Smooth muscle cell (in vitro differentiated cells): ENCODE data around the gene DDX54. TPM values are rescaled to one million over a fixed set of nuclear protein-coding genes. Genes with fewer than 3 reads are reported as not detected.
A peak's percentile ranks its signal among the peaks of the same experiment; 100 is the strongest.

Experiments used
- DNase-seq: peaks from one replicate; lab custom pipeline; 2025; ENCODE audit not compliant: unreplicated experiment; lab: John Stamatoyannopoulos, UW
- H2AFZ ChIP-seq: fragments of 200-600 bp; sonication (generic); 2 replicates; pipeline ENCODE4 v1.6.0; 2016; ENCODE audit warnings: antibody characterized with exemption, low read depth, mild to moderate bottlenecking
- H3F3A ChIP-seq: fragments of 200-600 bp; sonication (generic); 2 replicates; pipeline ENCODE4 v1.6.0; 2017; ENCODE audit warnings: antibody characterized with exemption, low read depth
- H3K27ac ChIP-seq: fragments of 200-600 bp; sonication (generic); 2 replicates; pipeline ENCODE4 v1.5.1; 2016; ENCODE audit warnings: low read depth, mild to moderate bottlenecking
- H3K27me3 ChIP-seq: fragments of 200-600 bp; sonication (generic); 2 replicates; pipeline ENCODE4 v1.6.1; 2016; ENCODE audit warnings: low read depth, mild to moderate bottlenecking
- H3K36me3 ChIP-seq: fragments of 200-600 bp; sonication (generic); 2 replicates; pipeline ENCODE4 v1.5.1; 2016; ENCODE audit warnings: low read depth
- H3K4me1 ChIP-seq: fragments of 200-600 bp; sonication (generic); 2 replicates; pipeline ENCODE4 v1.5.1; 2016; ENCODE audit warnings: low read depth
- H3K4me2 ChIP-seq: fragments of 200-600 bp; sonication (generic); 2 replicates; pipeline ENCODE4 v1.6.0; 2016; ENCODE audit warnings: mild to moderate bottlenecking
- H3K4me3 ChIP-seq: fragments of 200-600 bp; sonication (generic); 2 replicates; pipeline ENCODE4 v1.5.1; 2016; ENCODE audit warnings: mild to moderate bottlenecking
- H3K79me2 ChIP-seq: fragments of 200-600 bp; sonication (generic); 2 replicates; pipeline ENCODE4 v1.6.0; 2016; ENCODE audit warnings: low read depth, mild to moderate bottlenecking
- H3K9ac ChIP-seq: fragments of 200-600 bp; sonication (generic); 2 replicates; pipeline ENCODE4 v1.6.0; 2016; ENCODE audit warnings: low read depth
- H3K9me3 ChIP-seq: fragments of 200-600 bp; sonication (generic); replicated peaks from 2 replicates; pipeline ENCODE4 v1.5.1; 2016; ENCODE audit warnings: low read depth
- H4K20me1 ChIP-seq: fragments of 200-600 bp; sonication (generic); 2 replicates; pipeline ENCODE4 v1.6.0; 2016; ENCODE audit warnings: low read depth
- WGBS: methylation state at CpG from one replicate; pipeline ENCODE4 v1.1.7; 2016; ENCODE audit warnings: low lambda C conversion rate; 5-methylcytosine and 5-hydroxymethylcytosine counted together
- polyA plus RNA-seq: library from polyadenylated mRNA; unstranded; fragments of >200 nt; fragmentation: Nextera tagmentation; extraction: Ambion mirVana; gene quantifications from 2 replicates; pipeline ENCODE4 v1.2.1, GENCODE V29; 2016
- total RNA-seq: library from RNA; depleted of rRNA; stranded (reverse); fragments of >200 nt; gene quantifications from 2 replicates; pipeline ENCODE4 v1.2.3, GENCODE V29; 2014
- TF ChIP-seq, protein P1 (sequence below): fragments of 200-600 bp; sonication (generic); IDR thresholded peaks from 2 replicates; pipeline ENCODE4 v1.5.1; 2017; ENCODE audit warnings: borderline replicate concordance, mild to moderate bottlenecking, antibody characterized with exemption; ENCODE audit not compliant: insufficient read depth, poor library complexity, severe bottlenecking

Gene DDX54
- total and polyA plus RNA-seq, 2 experiments from 2014 or later = 19.3 to 28.3 TPM

DNA sequence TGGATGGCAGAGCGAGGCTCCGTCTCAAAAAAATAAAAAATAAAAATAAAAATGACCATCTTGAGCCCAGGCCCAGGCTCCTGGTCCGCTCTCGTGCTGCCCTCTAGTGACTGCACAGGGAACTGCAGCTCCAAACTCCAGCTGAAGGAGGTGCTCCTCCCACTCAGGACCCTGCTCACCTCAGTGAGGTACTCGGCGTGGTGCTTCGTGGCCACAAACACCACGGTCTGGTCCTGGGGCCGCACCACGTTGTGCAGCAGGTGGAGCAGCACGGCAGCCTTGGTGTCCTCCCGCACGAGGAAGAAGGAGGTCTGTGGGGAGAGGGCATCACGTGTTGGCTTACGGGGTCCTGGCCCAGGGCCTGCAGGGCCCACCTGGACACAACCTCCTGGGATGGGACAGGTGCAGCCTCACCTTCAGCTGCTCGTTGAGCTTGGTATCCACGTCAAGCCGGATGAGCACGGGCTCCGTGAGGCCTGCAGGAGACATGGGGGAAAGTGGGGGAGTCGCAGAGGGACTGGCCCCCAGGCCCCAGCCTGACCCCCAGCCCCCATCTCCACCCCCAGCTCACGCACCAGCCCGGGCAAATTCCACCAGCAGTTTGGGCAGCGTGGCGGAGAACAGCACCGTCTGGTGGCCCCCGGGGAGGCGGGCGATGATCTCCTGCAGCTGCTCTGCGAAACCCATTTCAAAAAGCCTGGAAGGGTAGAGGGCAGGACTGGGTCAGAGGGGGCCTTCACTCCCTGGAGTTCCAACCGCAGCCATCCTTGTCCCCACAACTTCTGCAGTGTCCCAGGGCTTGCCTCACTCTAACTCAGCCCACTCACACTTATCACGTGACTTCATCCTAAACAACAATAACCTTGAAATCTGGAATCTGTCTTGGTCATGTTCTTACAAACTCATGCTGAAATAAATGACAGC lies 10.6 kb downstream of the DDX54 start:
- Histone ChIP-seq H3K4me3 (no peak overlapping the region), H2AFZ (no peak overlapping the region), H3K4me2 (no peak overlapping the region), H3K9me3 (no peaks in the 10 kb centered on the region), H3K9ac (no peak overlapping the region), H3K4me1 (no peaks in the 10 kb centered on the region), H3K79me2 (no peaks in the 10 kb centered on the region), H3K36me3 (peaks cover 20% of the 10 kb centered on the region), H3K27ac (no peak overlapping the region), H3F3A (no peaks in the 10 kb centered on the region), H4K20me1 (peaks cover 6% of the 10 kb centered on the region), H3K27me3 (no peaks in the 10 kb centered on the region)
- TF ChIP-seq, protein P1, sequence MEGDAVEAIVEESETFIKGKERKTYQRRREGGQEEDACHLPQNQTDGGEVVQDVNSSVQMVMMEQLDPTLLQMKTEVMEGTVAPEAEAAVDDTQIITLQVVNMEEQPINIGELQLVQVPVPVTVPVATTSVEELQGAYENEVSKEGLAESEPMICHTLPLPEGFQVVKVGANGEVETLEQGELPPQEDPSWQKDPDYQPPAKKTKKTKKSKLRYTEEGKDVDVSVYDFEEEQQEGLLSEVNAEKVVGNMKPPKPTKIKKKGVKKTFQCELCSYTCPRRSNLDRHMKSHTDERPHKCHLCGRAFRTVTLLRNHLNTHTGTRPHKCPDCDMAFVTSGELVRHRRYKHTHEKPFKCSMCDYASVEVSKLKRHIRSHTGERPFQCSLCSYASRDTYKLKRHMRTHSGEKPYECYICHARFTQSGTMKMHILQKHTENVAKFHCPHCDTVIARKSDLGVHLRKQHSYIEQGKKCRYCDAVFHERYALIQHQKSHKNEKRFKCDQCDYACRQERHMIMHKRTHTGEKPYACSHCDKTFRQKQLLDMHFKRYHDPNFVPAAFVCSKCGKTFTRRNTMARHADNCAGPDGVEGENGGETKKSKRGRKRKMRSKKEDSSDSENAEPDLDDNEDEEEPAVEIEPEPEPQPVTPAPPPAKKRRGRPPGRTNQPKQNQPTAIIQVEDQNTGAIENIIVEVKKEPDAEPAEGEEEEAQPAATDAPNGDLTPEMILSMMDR = peak; percentile 98
- WGBS = 74% methylated on average over 32 of the region's 32 CpGs
- DNase-seq = peak; percentile 56

DNA sequence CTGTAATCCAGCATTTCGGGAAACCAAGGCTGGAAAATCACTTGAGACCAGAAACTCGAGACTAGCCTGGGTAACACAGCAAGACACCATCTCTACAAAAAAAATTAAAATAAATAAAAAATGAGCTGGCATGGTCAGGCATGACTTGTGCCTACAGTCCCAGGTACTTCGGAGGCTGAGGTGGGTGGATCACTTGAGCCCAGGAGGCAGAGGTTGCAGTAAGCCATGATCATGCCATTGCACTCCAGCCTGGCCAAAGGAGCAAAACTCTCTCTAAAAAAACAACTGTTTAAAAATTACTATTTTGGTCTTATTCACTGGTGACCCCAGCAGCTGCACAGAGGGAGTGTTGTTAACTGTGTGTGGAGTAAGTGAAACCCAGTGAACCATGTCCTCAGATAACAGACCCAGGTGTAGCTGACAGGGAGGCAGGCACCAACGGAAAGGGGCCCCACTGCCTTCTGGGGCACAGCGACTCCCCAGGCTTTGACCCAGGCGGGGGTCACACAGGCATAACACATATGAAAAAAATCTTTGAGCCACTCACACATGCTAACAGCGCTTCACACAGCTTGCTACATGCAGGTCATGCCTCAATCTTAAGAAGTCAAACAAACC lies 12.1 kb downstream of the DDX54 start:
- no peaks in the 10 kb centered on the region for H3K9me3 ChIP-seq
- H3K27ac ChIP-seq = no peak overlapping the region
- H2AFZ ChIP-seq = no peak overlapping the region
- no peaks in the 10 kb centered on the region for H3K27me3 ChIP-seq
- H4K20me1 ChIP-seq = peaks cover 6% of the 10 kb centered on the region
- H3K4me2 ChIP-seq = no peak overlapping the region
- no peak overlapping the region for H3K9ac ChIP-seq
- no peak overlapping the region for H3K4me3 ChIP-seq
- no peaks in the 10 kb centered on the region for H3F3A ChIP-seq
- no peaks in the 10 kb centered on the region for H3K79me2 ChIP-seq
- H3K4me1 ChIP-seq = no peaks in the 10 kb centered on the region
- no peak for DNase-seq
- TF ChIP-seq, protein P1 = no peak
- peaks cover 17% of the 10 kb centered on the region for H3K36me3 ChIP-seq
- 93% methylated on average over 7 of the region's 7 CpGs for WGBS

DNA sequence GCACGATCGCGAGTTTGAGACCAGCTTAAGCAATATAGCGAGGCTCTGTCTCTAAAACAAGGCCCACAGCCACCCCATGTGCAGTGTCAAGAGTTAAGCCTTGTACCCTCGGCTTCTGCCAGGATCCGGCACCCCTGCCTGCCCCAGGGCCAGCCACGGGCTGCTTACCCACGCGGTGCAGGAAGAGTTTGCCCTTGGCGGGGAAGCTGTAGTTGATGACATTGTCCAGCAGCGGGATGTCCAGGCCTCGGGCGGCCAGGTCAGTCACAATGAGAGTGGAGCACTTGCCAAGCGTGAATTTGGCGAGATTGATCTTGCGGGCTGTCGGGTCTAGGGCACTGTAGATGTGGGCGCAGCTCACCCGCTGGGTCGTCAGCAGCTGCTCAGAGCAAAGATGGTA lies 13.1 kb downstream of the DDX54 start:
- WGBS = 97% methylated on average over 20 of the region's 20 CpGs
- Histone ChIP-seq H3K4me2 (no peak overlapping the region), H3F3A (no peaks in the 10 kb centered on the region), H3K27ac (no peak overlapping the region), H3K9ac (no peak overlapping the region), H3K36me3 (peaks cover 7% of the 10 kb centered on the region), H3K4me3 (no peak overlapping the region), H3K79me2 (no peaks in the 10 kb centered on the region), H4K20me1 (peaks cover 6% of the 10 kb centered on the region), H3K4me1 (no peaks in the 10 kb centered on the region), H2AFZ (no peak overlapping the region), H3K27me3 (no peaks in the 10 kb centered on the region), H3K9me3 (no peaks in the 10 kb centered on the region)
- TF ChIP-seq, protein P1 = no peak
- DNase-seq = no peak
